ENCODE data around the gene ACSS3. TPM values are rescaled to one million over a fixed set of nuclear protein-coding genes. Genes with fewer than 3 reads are reported as not detected.

The ACSS3 gene
- total and polyA plus RNA-seq, 2 donors (not counting 1 experiment from before 2014, with no cell fraction given) = not detected

- DNase-seq (no peak), ATAC-seq (ENCODE audit: low read depth) (no peak)
- no peaks in the 10 kb centered on the region for H3K27me3 Mint-ChIP-seq
- Histone ChIP-seq H3K9ac (ENCODE audit: low read length) (no peak overlapping the region), H3K79me2 (ENCODE audit: control insufficient read depth, insufficient read depth, low read length) (no peaks in the 10 kb centered on the region), H3K4me2 (replicated peaks; ENCODE audit: low read depth, low read length, poor library complexity, severe bottlenecking) (no peak overlapping the region), H3K4me3 (ENCODE audit: control extremely low read depth in 1 of 5, extremely low read depth in 1 of 5, insufficient read depth in 1 of 5, low read depth in 2 of 5, low read length in 4 of 5) (no peak overlapping the region), H3K36me3 (replicated peaks in 1 of 2; ENCODE audit: control extremely low read depth in 1 of 2, control insufficient read depth in 1 of 2, extremely low read depth in 1 of 2, insufficient read depth in 2 of 2, low read length in 1 of 2) (no peaks in the 10 kb centered on the region), H4K20me1 (ENCODE audit: control insufficient read depth, insufficient read depth, low read length, poor library complexity, severe bottlenecking) (no peaks in the 10 kb centered on the region), H3K9me3 (ENCODE audit: control extremely low read depth in 1 of 3, control insufficient read depth in 2 of 3, insufficient read depth in 1 of 3, low read length in 2 of 3) (peaks cover 0 to 4% (median 0%) of the 10 kb centered on the region in 3 donors), H3K4me1 (ENCODE audit: control insufficient read depth in 2 of 2, insufficient read depth in 2 of 2, low read length in 2 of 2) (no peaks in the 10 kb centered on the region), H2AFZ (ENCODE audit: insufficient read depth, low read depth, low read length, poor library complexity, severe bottlenecking) (no peak overlapping the region), H3K27me3 (replicated peaks in 1 of 4; ENCODE audit: control extremely low read depth in 1 of 4, control insufficient read depth in 3 of 4, insufficient read depth in 4 of 4, low read length in 3 of 4) (no peaks in the 10 kb centered on the region), H3K27ac (ENCODE audit: low read length in 2 of 2) (no peak overlapping the region)
- H3K4me1 Mint-ChIP-seq = no peaks in the 10 kb centered on the region
- no peak overlapping the region for H3K27ac Mint-ChIP-seq
- WGBS (ENCODE audit: insufficient coverage) = no CpG with 5 or more reads among the region's 2 CpGs
- intact Hi-C loops (cut with micrococcal nuclease) = no loop called here
- ChIA-PET POLR2A (no interaction called here), CTCF (no interaction called here)
- no peaks in the 10 kb centered on the region for H3K9me3 Mint-ChIP-seq (ENCODE audit: insufficient read depth)
- H3K4me3 Mint-ChIP-seq = no peak overlapping the region
- TF ChIP-seq EZH2 (IDR thresholded peaks at IDR 0.05; ENCODE audit: borderline replicate concordance, insufficient read depth, low read depth, low read length, poor library complexity, severe bottlenecking) (no peak), CTCF (IDR thresholded peaks at IDR 0.05) (no peak)
These were observed 172.1 kb downstream of the ACSS3 start for GRCh38 chr12:81249976-81250375.

- H3K27ac Mint-ChIP-seq = no peak overlapping the region
- H3K4me1 ChIP-seq (ENCODE audit: control insufficient read depth in 2 of 2, insufficient read depth in 2 of 2, low read length in 2 of 2) = no peaks in the 10 kb centered on the region
- no peaks in the 10 kb centered on the region for H3K4me1 Mint-ChIP-seq
- no peak overlapping the region for H3K4me3 ChIP-seq (ENCODE audit: control extremely low read depth in 1 of 5, extremely low read depth in 1 of 5, insufficient read depth in 1 of 5, low read depth in 2 of 5, low read length in 4 of 5)
- intact Hi-C loops (cut with micrococcal nuclease) = no loop called here
- no peak for DNase-seq
- H2AFZ ChIP-seq (ENCODE audit: insufficient read depth, low read depth, low read length, poor library complexity, severe bottlenecking) = no peak overlapping the region
- TF ChIP-seq CTCF (IDR thresholded peaks at IDR 0.05) (no peak), EZH2 (IDR thresholded peaks at IDR 0.05; ENCODE audit: borderline replicate concordance, insufficient read depth, low read depth, low read length, poor library complexity, severe bottlenecking) (no peak)
- H3K9me3 Mint-ChIP-seq (ENCODE audit: insufficient read depth) = no peaks in the 10 kb centered on the region
- no peak overlapping the region for H3K9ac ChIP-seq (ENCODE audit: low read length)
- no peak overlapping the region for H3K4me2 ChIP-seq (replicated peaks; ENCODE audit: low read depth, low read length, poor library complexity, severe bottlenecking)
- H3K4me3 Mint-ChIP-seq = no peak overlapping the region
- CTCF ChIA-PET = no interaction called here
- no peaks in the 10 kb centered on the region for H3K27me3 ChIP-seq (replicated peaks in 1 of 4; ENCODE audit: control extremely low read depth in 1 of 4, control insufficient read depth in 3 of 4, insufficient read depth in 4 of 4, low read length in 3 of 4)
- H3K9me3 ChIP-seq (ENCODE audit: control extremely low read depth in 1 of 3, control insufficient read depth in 2 of 3, insufficient read depth in 1 of 3, low read length in 2 of 3) = no peaks in the 10 kb centered on the region
- H3K27me3 Mint-ChIP-seq = no peaks in the 10 kb centered on the region
- no peaks in the 10 kb centered on the region for H3K36me3 ChIP-seq (replicated peaks in 1 of 2; ENCODE audit: control extremely low read depth in 1 of 2, control insufficient read depth in 1 of 2, extremely low read depth in 1 of 2, insufficient read depth in 2 of 2, low read length in 1 of 2)
- H4K20me1 ChIP-seq (ENCODE audit: control insufficient read depth, insufficient read depth, low read length, poor library complexity, severe bottlenecking) = no peaks in the 10 kb centered on the region
- no peaks in the 10 kb centered on the region for H3K79me2 ChIP-seq (ENCODE audit: control insufficient read depth, insufficient read depth, low read length)
- POLR2A ChIA-PET = no interaction called here
- WGBS (ENCODE audit: insufficient coverage) = no CpG with 5 or more reads among the region's 3 CpGs
- ATAC-seq (ENCODE audit: low read depth) = no peak
- H3K27ac ChIP-seq (ENCODE audit: low read length in 2 of 2) = no peak overlapping the region
These were observed 174.3 kb downstream of the ACSS3 start for GRCh38 chr12:81252228-81252627.
